Measurements from ENCODE around the gene MYOC.

DNA sequence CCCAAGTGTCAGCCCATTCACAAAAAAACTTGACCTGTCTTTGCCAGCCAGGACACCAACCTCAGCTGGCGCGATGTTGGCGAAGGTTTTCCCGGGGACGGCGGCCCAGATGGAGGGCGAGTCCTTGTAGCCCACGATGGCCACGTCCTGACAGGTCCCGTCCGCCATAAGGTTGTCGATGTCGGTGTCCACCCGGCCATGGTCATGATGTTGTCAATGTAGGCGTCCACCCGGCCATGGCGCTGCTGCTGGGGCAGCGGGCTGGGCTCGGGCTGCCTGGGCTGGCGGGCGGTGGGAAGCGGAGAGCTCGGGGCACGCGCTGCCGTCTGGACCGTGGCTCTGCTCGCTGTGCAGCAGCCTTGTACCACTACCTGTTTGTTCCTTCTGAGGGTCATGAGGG is 18.3 kb upstream of the MYOC start:
- TF ChIP-seq CEBPB (IDR thresholded peaks at IDR 0.05) = no peak
- TF ChIP-seq CREB1 (IDR thresholded peaks at IDR 0.05; ENCODE audit: low read depth) = no peak
- no peak for TF ChIP-seq NFIC (IDR thresholded peaks at IDR 0.05)
- no peak for TF ChIP-seq ZBTB7A (IDR thresholded peaks at IDR 0.05; ENCODE audit: low read depth)
- no peak for TF ChIP-seq RAD21 (IDR thresholded peaks at IDR 0.05; ENCODE audit: low read depth)
- no peak for TF ChIP-seq TAF1 (IDR thresholded peaks at IDR 0.05; ENCODE audit: low read depth)
- TF ChIP-seq EGR1 (IDR thresholded peaks at IDR 0.05) = no peak
- TF ChIP-seq, protein P1, sequence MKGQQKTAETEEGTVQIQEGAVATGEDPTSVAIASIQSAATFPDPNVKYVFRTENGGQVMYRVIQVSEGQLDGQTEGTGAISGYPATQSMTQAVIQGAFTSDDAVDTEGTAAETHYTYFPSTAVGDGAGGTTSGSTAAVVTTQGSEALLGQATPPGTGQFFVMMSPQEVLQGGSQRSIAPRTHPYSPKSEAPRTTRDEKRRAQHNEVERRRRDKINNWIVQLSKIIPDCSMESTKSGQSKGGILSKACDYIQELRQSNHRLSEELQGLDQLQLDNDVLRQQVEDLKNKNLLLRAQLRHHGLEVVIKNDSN (IDR thresholded peaks at IDR 0.05) = no peak
- no peak for TF ChIP-seq YY1 (IDR thresholded peaks at IDR 0.05; ENCODE audit: low read depth)
- TF ChIP-seq, protein P2, sequence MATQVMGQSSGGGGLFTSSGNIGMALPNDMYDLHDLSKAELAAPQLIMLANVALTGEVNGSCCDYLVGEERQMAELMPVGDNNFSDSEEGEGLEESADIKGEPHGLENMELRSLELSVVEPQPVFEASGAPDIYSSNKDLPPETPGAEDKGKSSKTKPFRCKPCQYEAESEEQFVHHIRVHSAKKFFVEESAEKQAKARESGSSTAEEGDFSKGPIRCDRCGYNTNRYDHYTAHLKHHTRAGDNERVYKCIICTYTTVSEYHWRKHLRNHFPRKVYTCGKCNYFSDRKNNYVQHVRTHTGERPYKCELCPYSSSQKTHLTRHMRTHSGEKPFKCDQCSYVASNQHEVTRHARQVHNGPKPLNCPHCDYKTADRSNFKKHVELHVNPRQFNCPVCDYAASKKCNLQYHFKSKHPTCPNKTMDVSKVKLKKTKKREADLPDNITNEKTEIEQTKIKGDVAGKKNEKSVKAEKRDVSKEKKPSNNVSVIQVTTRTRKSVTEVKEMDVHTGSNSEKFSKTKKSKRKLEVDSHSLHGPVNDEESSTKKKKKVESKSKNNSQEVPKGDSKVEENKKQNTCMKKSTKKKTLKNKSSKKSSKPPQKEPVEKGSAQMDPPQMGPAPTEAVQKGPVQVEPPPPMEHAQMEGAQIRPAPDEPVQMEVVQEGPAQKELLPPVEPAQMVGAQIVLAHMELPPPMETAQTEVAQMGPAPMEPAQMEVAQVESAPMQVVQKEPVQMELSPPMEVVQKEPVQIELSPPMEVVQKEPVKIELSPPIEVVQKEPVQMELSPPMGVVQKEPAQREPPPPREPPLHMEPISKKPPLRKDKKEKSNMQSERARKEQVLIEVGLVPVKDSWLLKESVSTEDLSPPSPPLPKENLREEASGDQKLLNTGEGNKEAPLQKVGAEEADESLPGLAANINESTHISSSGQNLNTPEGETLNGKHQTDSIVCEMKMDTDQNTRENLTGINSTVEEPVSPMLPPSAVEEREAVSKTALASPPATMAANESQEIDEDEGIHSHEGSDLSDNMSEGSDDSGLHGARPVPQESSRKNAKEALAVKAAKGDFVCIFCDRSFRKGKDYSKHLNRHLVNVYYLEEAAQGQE (IDR thresholded peaks at IDR 0.05; ENCODE audit: low read depth) = no peak
- TF ChIP-seq EP300 (IDR thresholded peaks at IDR 0.05; ENCODE audit: borderline replicate concordance) = no peak
- no peak for TF ChIP-seq TEAD4 (IDR thresholded peaks at IDR 0.05)
- no peak for TF ChIP-seq TCF12 (IDR thresholded peaks at IDR 0.05; ENCODE audit: low read depth)
- TF ChIP-seq, protein P3, sequence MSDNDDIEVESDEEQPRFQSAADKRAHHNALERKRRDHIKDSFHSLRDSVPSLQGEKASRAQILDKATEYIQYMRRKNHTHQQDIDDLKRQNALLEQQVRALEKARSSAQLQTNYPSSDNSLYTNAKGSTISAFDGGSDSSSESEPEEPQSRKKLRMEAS (IDR thresholded peaks at IDR 0.05) = no peak
